ENCODE data around the gene SMURF2. TPM values are rescaled to one million over a fixed set of nuclear protein-coding genes. Genes with fewer than 3 reads are reported as not detected.

Gene SMURF2
- total and polyA plus RNA-seq, 10 of the 15 experiments (the other 5 are each of a cell fraction or from before 2014, with no cell fraction given): 2.8 to 13.4 (median 7.5) TPM

- TF ChIP-seq E4F1 (IDR thresholded peaks at IDR 0.05; ENCODE audit: borderline replicate concordance, partially characterized antibody) (no peak), TCF12 (IDR thresholded peaks at IDR 0.05; ENCODE audit: low read depth, low read length) (0 out of 2 replicates have a peak, but pooled peaks have one; percentile 10), IRF3 (IDR thresholded peaks at IDR 0.05) (no peak), NBN (IDR thresholded peaks at IDR 0.05) (no peak), STAT3 (IDR thresholded peaks at IDR 0.05; ENCODE audit: low read depth, low read length) (no peak), TAF1 (IDR thresholded peaks at IDR 0.05; ENCODE audit: borderline replicate concordance, low read depth, low read length) (0 out of 2 replicates have a peak, but pooled peaks have one; percentile 59), POLR2AphosphoS5 (IDR thresholded peaks at IDR 0.05; ENCODE audit: low read length) (peak; percentile 48; the same call in 1 of the 2 replicates), SPI1 (IDR thresholded peaks at IDR 0.05; ENCODE audit: borderline replicate concordance, insufficient read depth, low read depth, low read length) (peak; percentile 58; the same call in 1 of the 2 replicates), CHD4 (IDR thresholded peaks at IDR 0.05) (no peak), MAX (IDR thresholded peaks at IDR 0.05; ENCODE audit: low read depth, low read length) (no peak), BRCA1 (IDR thresholded peaks at IDR 0.05; ENCODE audit: low read depth, low read length) (no peak), SP1 (IDR thresholded peaks at IDR 0.05; ENCODE audit: low read depth, low read length) (no peak), POLR2A (IDR thresholded peaks at IDR 0.05; ENCODE audit: low read depth, low read length) (peak; percentile 94), RFX5 (IDR thresholded peaks at IDR 0.05; ENCODE audit: low read depth, low read length) (no peak), MTA3 (IDR thresholded peaks at IDR 0.05; ENCODE audit: borderline replicate concordance, low read length) (no peak), YY1 (IDR thresholded peaks at IDR 0.05; ENCODE audit: low read depth, low read length) (peak; percentile 30; the same call in 1 of the 2 replicates), KAT2A (conservative IDR thresholded peaks at IDR 0.05; ENCODE audit: control insufficient read depth, low read depth, low read length) (no peak), SIN3A (IDR thresholded peaks at IDR 0.05; ENCODE audit: low read depth, low read length) (no peak), MTA2 (IDR thresholded peaks at IDR 0.05; ENCODE audit: low read depth) (no peak), SMAD1 (IDR thresholded peaks at IDR 0.05; ENCODE audit: low read depth, partially characterized antibody) (no peak), HDAC2 (IDR thresholded peaks at IDR 0.05) (no peak)
- TF ChIP-seq, protein P1, sequence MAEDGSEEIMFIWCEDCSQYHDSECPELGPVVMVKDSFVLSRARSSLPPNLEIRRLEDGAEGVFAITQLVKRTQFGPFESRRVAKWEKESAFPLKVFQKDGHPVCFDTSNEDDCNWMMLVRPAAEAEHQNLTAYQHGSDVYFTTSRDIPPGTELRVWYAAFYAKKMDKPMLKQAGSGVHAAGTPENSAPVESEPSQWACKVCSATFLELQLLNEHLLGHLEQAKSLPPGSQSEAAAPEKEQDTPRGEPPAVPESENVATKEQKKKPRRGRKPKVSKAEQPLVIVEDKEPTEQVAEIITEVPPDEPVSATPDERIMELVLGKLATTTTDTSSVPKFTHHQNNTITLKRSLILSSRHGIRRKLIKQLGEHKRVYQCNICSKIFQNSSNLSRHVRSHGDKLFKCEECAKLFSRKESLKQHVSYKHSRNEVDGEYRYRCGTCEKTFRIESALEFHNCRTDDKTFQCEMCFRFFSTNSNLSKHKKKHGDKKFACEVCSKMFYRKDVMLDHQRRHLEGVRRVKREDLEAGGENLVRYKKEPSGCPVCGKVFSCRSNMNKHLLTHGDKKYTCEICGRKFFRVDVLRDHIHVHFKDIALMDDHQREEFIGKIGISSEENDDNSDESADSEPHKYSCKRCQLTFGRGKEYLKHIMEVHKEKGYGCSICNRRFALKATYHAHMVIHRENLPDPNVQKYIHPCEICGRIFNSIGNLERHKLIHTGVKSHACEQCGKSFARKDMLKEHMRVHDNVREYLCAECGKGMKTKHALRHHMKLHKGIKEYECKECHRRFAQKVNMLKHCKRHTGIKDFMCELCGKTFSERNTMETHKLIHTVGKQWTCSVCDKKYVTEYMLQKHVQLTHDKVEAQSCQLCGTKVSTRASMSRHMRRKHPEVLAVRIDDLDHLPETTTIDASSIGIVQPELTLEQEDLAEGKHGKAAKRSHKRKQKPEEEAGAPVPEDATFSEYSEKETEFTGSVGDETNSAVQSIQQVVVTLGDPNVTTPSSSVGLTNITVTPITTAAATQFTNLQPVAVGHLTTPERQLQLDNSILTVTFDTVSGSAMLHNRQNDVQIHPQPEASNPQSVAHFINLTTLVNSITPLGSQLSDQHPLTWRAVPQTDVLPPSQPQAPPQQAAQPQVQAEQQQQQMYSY (CRISPR knock-in tag; IDR thresholded peaks at IDR 0.05): no peak
- TF ChIP-seq, protein P2, sequence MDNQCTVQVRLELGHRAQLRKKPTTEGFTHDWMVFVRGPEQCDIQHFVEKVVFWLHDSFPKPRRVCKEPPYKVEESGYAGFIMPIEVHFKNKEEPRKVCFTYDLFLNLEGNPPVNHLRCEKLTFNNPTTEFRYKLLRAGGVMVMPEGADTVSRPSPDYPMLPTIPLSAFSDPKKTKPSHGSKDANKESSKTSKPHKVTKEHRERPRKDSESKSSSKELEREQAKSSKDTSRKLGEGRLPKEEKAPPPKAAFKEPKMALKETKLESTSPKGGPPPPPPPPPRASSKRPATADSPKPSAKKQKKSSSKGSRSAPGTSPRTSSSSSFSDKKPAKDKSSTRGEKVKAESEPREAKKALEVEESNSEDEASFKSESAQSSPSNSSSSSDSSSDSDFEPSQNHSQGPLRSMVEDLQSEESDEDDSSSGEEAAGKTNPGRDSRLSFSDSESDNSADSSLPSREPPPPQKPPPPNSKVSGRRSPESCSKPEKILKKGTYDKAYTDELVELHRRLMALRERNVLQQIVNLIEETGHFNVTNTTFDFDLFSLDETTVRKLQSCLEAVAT (IDR thresholded peaks at IDR 0.05): no peak
Measured at GRCh38 chr17:64661976-64662773, at the start of gene SMURF2 (continued).
